Uterus (tissue), 4 donors: ENCODE data around the gene MAP3K3. TPM values are rescaled to one million over a fixed set of nuclear protein-coding genes. Genes with fewer than 3 reads are reported as not detected.
A peak's percentile ranks its signal among the peaks of the same experiment; 100 is the strongest.

ENCODE experiments used
- DNase-seq, 2 donors: peaks; one replicate each; pipeline ENCODE4 v3.0.0-alpha.2; 2019 to 2020
- H3K27ac ChIP-seq, 2 donors: fragments of 200-600 bp; sonication (generic); 1 replicate in 1 of 2; 2 replicates in 1 of 2; pipeline ENCODE4 v1.5.1; 2016 to 2018
- H3K27me3 ChIP-seq, 2 donors: fragments of 200-600 bp; sonication (generic); one replicate each; pipeline ENCODE4 v1.5.1; 2018 to 2019; ENCODE audit warnings: control low read depth in 1 of 2
- H3K36me3 ChIP-seq, 2 donors: fragments of 200-600 bp; sonication (generic); one replicate each; pipeline ENCODE4 v1.5.1; 2019; ENCODE audit warnings: control low read depth in 1 of 2
- H3K4me1 ChIP-seq, 2 donors: fragments of 200-600 bp; sonication (generic); one replicate each; pipeline ENCODE4 v1.5.1; 2018 to 2019; ENCODE audit warnings: control low read depth in 1 of 2
- H3K4me3 ChIP-seq, 2 donors: fragments of 200-600 bp; sonication (generic); 1 replicate in 1 of 2; 2 replicates in 1 of 2; pipeline ENCODE4 v1.5.1; 2018 to 2019; ENCODE audit warnings: mild to moderate bottlenecking in 1 of 2
- H3K9me3 ChIP-seq, 2 donors: fragments of 200-600 bp; sonication (generic); one replicate each; pipeline ENCODE4 v1.5.1; 2019; ENCODE audit warnings: control low read depth in 1 of 2
- POLR2A ChIP-seq, 2 donors: fragments of 450-650 bp; IDR thresholded peaks; one replicate each; pipeline ENCODE4 v1.6.1; 2016; ENCODE audit warnings: antibody characterized with exemption in 2 of 2, mild to moderate bottlenecking in 1 of 2, moderate library complexity in 1 of 2
- intact Hi-C: fragments of 100-400 bp; cut with DNase I; formaldehyde crosslinking; loops from one replicate; pipeline ENCODE4 v1.15.1; 2023; ENCODE audit warnings: low total_unique reads
- total RNA-seq, 4 donors: library from RNA; depleted of rRNA in 3 of 4; stranded (reverse); fragments of >200 nt in 3 of 4; gene quantifications; one replicate each; pipeline versions ENCODE4 v1.1.0 to v1.2.4, GENCODE V29; 2014 to 2023
- TF ChIP-seq, protein P1 (sequence below), 4 experiments: fragments of 200-600 bp in 2 of 4; fragments of 450-650 bp in 2 of 4; sonication (generic) in 2 of 4; IDR thresholded peaks; one replicate each; pipeline ENCODE4 v1.5.1; 2016 to 2019; ENCODE audit warnings: antibody characterized with exemption in 4 of 4, mild to moderate bottlenecking in 2 of 4, moderate library complexity in 1 of 4
- donor health status: DM: yes; HTN: yes; CAD: no.

The MAP3K3 gene
- total RNA-seq, 4 donors from 2014 or later, result 31.5 to 63.0 (median 56.3) TPM

DNA sequence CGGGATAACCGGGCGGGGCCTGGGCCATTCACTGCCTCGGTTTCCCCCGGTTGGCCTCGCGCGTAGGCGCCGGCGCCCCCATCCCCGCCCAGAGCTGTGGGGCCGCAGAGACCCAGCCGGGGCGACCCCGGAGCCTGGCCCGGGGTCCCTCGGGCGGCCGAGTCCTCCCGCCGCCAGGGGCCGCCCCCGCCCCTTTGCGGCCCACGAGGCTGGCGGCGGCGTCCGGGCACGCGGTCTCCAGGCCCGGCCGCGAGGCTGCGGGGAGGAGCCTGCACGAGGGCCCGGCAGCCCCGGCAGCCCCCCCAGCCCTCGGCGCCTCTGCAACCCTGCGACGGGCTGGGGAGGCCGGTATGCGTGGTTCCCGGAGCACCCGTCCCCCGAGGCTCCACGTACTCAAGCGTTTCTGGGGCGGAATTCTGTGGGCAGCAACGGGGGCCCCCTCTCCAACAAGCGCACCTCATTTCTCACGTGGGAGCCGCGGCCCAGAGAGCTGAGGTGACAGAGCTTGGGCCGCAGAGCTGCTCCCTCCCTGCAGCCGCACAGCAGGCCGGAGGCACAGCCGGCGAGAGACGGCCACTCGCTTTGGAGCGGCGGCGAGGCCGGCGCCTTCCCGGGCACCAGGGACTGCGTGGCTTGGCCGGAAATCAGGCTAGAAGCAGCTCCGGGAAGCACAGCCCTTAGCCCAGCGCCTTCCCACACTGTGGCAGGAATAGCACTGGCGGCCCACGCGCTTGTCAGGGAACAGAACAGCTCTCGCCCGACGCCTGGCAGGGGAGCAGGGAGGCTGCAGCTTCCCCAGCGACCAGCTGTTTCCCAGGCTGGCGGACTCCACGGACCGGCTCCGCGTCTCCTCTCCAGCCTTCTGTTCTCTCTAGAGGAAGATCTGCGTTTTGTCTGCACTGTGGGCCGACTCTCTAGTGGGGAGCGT lies 78.6 kb downstream of the MAP3K3 start:
- peak; percentile 44 to 56 for DNase-seq
- TF ChIP-seq, protein P1, sequence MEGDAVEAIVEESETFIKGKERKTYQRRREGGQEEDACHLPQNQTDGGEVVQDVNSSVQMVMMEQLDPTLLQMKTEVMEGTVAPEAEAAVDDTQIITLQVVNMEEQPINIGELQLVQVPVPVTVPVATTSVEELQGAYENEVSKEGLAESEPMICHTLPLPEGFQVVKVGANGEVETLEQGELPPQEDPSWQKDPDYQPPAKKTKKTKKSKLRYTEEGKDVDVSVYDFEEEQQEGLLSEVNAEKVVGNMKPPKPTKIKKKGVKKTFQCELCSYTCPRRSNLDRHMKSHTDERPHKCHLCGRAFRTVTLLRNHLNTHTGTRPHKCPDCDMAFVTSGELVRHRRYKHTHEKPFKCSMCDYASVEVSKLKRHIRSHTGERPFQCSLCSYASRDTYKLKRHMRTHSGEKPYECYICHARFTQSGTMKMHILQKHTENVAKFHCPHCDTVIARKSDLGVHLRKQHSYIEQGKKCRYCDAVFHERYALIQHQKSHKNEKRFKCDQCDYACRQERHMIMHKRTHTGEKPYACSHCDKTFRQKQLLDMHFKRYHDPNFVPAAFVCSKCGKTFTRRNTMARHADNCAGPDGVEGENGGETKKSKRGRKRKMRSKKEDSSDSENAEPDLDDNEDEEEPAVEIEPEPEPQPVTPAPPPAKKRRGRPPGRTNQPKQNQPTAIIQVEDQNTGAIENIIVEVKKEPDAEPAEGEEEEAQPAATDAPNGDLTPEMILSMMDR (IDR thresholded peaks at IDR 0.05), result peak in 1 of 4 experiments; percentile 9
- no peak for TF ChIP-seq POLR2A (IDR thresholded peaks at IDR 0.05)
- H3K4me3 ChIP-seq, result peak overlapping the region; percentile 2 to 64
- H3K27me3 ChIP-seq, result no peaks in the 10 kb centered on the region
- H3K27ac ChIP-seq, result peak overlapping the region; percentile 31 to 71
- no peaks in the 10 kb centered on the region for H3K36me3 ChIP-seq
- no peaks in the 10 kb centered on the region for H3K9me3 ChIP-seq
- H3K4me1 ChIP-seq, result peaks cover 0 to 10% of the 10 kb centered on the region in 2 donors
- intact Hi-C loops, result no loop called here

DNA sequence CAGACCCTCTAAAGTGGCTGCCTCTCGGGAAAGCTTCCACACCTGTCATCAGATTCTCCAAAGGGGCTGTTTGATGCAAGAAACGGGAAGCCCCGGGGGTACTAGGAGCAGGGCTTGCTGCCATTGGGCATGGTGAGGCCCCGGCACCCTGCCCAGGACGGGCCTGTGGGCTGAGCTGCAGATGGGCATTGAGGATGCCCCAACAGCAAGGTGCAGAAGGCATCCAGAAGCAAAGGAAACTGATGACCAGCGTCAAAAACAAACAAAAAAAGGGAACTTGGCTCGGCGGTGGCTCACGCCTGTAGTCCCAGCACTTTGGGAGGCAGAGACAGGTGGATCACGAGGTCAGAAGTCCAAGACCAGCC lies 79.2 kb downstream of the MAP3K3 start:
- TF ChIP-seq, protein P1 (IDR thresholded peaks at IDR 0.05), result no peak
- no peak for TF ChIP-seq POLR2A (IDR thresholded peaks at IDR 0.05)
- intact Hi-C loops, result no loop called here
- no peak for DNase-seq
- Histone ChIP-seq H3K4me3 (peak overlapping the region in 1 of 2 donors; percentile 2), H3K4me1 (peaks cover 0 to 10% of the 10 kb centered on the region in 2 donors), H3K27ac (peak overlapping the region in 1 of 2 donors; percentile 14), H3K27me3 (no peaks in the 10 kb centered on the region), H3K9me3 (no peaks in the 10 kb centered on the region), H3K36me3 (no peaks in the 10 kb centered on the region)

DNA sequence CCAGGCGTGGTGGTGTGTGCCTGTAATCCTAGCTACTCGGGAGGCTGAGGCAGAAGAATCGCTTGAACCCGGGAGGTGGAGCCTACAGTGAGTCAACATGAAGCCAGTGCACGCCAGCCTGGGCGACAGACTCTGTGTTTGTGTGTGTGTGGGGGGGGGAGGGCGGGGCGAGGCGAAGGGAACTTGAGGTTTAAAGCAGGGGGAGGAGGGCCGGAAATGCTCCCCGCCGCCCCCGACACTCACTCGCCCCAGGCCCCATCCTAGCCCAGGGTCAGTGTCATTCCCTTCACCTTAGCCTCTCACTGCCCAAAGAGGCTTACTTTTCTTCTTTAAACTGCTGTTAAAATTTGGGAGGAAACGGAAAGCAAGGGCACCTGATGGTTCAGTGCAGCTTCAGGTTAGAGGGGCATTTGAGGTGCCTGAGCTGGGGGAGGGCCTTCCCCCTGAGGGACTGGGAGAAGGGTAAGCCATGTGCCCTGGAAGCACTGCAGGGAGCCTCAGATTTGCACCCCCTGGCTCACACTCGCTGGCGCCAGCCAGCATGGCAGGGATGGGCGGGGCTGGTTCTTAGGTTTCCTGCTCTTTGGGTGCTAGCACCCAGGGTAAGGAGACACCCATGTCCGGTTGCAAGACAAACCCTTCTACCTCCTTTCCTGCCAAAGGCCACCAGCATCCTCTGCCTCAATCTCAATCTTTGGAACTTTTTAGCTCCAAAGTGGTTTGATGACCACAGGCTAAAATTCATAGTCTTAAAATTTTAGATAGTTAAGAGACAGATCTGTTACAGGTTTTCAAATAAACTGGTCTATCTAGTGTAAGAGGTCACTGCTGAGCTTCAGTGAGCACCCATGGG lies 79.9 kb downstream of the MAP3K3 start:
- intact Hi-C loops, result no loop called here
- Histone ChIP-seq H3K27me3 (no peaks in the 10 kb centered on the region), H3K4me3 (no peak overlapping the region), H3K27ac (peak overlapping the region in 1 of 2 donors; percentile 14), H3K36me3 (no peaks in the 10 kb centered on the region), H3K9me3 (no peaks in the 10 kb centered on the region), H3K4me1 (peaks cover 0 to 10% of the 10 kb centered on the region in 2 donors)
- DNase-seq, result no peak
- TF ChIP-seq, protein P1 (IDR thresholded peaks at IDR 0.05), result no peak
- no peak for TF ChIP-seq POLR2A (IDR thresholded peaks at IDR 0.05)

DNA sequence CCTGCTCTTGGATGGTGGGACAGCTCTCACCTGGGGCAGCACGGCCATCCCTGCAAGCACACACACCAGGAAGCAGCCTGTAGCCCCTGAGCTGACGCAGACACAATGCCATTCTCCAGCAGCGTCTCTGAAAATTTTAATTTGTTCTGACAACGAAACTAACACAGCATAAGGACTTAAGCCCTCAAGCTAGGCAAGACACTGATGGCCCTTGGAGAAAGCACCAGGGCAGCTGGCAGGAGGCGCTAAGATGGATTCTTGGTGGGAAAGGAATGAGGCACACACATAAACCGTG lies 80.5 kb downstream of the MAP3K3 start:
- intact Hi-C loops, result no loop called here
- DNase-seq, result no peak
- Histone ChIP-seq H3K36me3 (no peaks in the 10 kb centered on the region), H3K4me3 (no peak overlapping the region), H3K27me3 (no peaks in the 10 kb centered on the region), H3K9me3 (no peaks in the 10 kb centered on the region), H3K27ac (no peak overlapping the region), H3K4me1 (peaks cover 0 to 10% of the 10 kb centered on the region in 2 donors)
- TF ChIP-seq, protein P1 (IDR thresholded peaks at IDR 0.05), result no peak
- TF ChIP-seq POLR2A (IDR thresholded peaks at IDR 0.05), result no peak

DNA sequence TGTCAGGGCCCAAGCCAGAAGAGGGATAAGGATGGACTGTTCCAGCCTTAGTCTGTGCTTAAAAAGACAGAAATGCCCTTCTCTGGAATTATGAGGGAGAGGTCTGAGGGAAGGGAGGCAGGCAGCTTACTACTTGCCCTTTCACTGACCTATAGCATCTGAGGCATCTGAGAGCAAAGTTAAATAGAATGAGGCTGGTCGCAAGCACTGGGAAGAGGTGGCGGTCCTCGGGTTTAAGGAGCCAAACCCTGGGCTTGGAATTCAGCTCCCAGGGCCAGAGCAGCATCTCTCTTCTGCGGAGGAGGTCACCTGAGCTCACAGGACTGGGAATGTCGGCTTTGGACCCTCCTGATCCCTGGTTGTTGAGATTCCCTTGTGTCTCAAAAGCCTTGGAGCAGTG lies 80.8 kb downstream of the MAP3K3 start:
- Histone ChIP-seq H3K27ac (no peak overlapping the region), H3K27me3 (no peaks in the 10 kb centered on the region), H3K9me3 (no peaks in the 10 kb centered on the region), H3K4me1 (peaks cover 0 to 10% of the 10 kb centered on the region in 2 donors), H3K4me3 (no peak overlapping the region), H3K36me3 (no peaks in the 10 kb centered on the region)
- intact Hi-C loops, result no loop called here
- TF ChIP-seq, protein P1 (IDR thresholded peaks at IDR 0.05), result no peak
- TF ChIP-seq POLR2A (IDR thresholded peaks at IDR 0.05), result no peak
- no peak for DNase-seq
